Tibial artery (tissue), 4 donors: ENCODE results near the gene CHIC2.

Source experiments
- DNase-seq, 2 donors: peaks; one replicate each; pipeline ENCODE4 v3.0.0-alpha.2; 2019
- H3K27ac ChIP-seq, 2 donors: fragments of 200-600 bp; sonication (generic) in 1 of 2; 1 replicate in 1 of 2; 2 replicates in 1 of 2; pipeline ENCODE4 v1.5.1; 2018 to 2019; ENCODE audit warnings: mild to moderate bottlenecking in 1 of 2
- H3K27me3 ChIP-seq, 2 donors: fragments of 200-600 bp; sonication (generic) in 1 of 2; one replicate each; pipeline versions ENCODE4 v1.5.1 to v1.6.0; 2016 to 2019
- H3K36me3 ChIP-seq, 3 donors: fragments of 200-600 bp; sonication (generic) in 2 of 3; one replicate each; pipeline ENCODE4 v1.5.1; 2016 to 2019; ENCODE audit warnings: mild to moderate bottlenecking in 2 of 3
- H3K4me1 ChIP-seq, 4 donors: fragments of 200-600 bp; sonication (generic) in 2 of 4; 1 replicate in 3 of 4; 2 replicates in 1 of 4; pipeline ENCODE4 v1.5.1; 2016 to 2019
- H3K4me3 ChIP-seq, 2 donors: fragments of 200-600 bp; sonication (generic) in 1 of 2; 1 replicate in 1 of 2; 2 replicates in 1 of 2; pipeline ENCODE4 v1.5.1; 2018 to 2019; ENCODE audit warnings: mild to moderate bottlenecking in 2 of 2
- H3K9me3 ChIP-seq, 3 donors: fragments of 200-600 bp; sonication (generic) in 1 of 3; one replicate each; pipeline ENCODE4 v1.5.1; 2016 to 2019
- CTCF ChIP-seq, 2 experiments: fragments of 200-600 bp in 1 of 2; fragments of 450-650 bp in 1 of 2; IDR thresholded peaks; one replicate each; pipeline ENCODE4 v1.5.1; 2017 to 2019; ENCODE audit warnings: antibody characterized with exemption in 2 of 2, mild to moderate bottlenecking in 1 of 2, moderate library complexity in 1 of 2
- intact Hi-C: fragments of 100-400 bp; cut with DNase I; formaldehyde crosslinking; loops from one replicate; pipeline ENCODE4 v1.15.0; 2023; ENCODE audit warnings: low total_unique reads

Gene CHIC2

DNA sequence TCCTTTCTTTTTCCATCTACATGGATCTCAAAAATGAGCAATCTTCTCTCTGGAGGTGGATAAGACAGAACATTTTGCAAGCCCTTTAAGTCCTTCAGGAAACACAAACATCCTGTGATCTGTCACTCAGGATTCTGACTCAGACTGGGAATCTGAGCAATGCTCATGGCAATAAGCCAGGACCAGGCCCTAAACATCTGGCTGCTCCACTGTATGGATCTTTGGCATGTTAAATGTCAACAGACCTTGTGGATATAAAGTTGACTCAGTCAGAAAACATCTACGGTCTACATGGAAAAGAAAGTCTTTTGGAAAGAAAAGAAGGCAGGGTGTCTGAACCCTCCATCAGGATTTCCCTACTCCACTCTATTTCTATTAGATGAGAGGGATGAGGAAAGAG is 17.8 kb upstream of the CHIC2 start:
- peak overlapping the region; percentile 6 to 20 for H3K27ac ChIP-seq
- H3K27me3 ChIP-seq = no peaks in the 10 kb centered on the region
- no peak overlapping the region for H3K4me3 ChIP-seq
- DNase-seq = no peak
- no peaks in the 10 kb centered on the region for H3K36me3 ChIP-seq
- peaks cover 0 to 33% (median 8%) of the 10 kb centered on the region in 4 donors for H3K4me1 ChIP-seq
- intact Hi-C loops = no loop called here
- no peaks in the 10 kb centered on the region for H3K9me3 ChIP-seq
- no peak for TF ChIP-seq CTCF (IDR thresholded peaks at IDR 0.05)

DNA sequence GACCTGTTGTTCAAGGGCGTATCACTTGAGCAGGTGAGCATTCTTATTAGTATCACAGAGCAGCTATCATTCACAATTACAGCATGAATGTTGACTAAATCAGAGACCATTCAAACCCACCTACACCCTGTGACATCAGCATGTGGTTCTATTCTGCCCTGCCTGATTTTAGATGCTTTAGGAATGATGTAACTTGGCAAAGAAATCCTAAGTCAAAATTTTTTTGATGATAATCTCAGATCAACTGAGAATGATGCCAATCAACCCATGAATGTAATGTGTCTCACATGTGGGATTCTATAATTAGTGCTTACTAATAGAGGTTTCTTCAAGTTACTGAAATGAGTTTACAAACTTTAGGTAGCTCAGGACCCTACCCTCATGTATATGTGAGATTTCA is 13.4 kb upstream of the CHIC2 start:
- Histone ChIP-seq H3K27ac (no peak overlapping the region), H3K27me3 (no peaks in the 10 kb centered on the region), H3K9me3 (no peaks in the 10 kb centered on the region), H3K4me3 (no peak overlapping the region), H3K36me3 (no peaks in the 10 kb centered on the region), H3K4me1 (peaks cover 0 to 42% (median 11%) of the 10 kb centered on the region in 4 donors)
- intact Hi-C loops = no loop called here
- DNase-seq = no peak
- TF ChIP-seq CTCF (IDR thresholded peaks at IDR 0.05) = no peak

- no peak for DNase-seq
- H3K27ac ChIP-seq = no peak overlapping the region
- peaks cover 0 to 34% (median 5%) of the 10 kb centered on the region in 4 donors for H3K4me1 ChIP-seq
- no peak overlapping the region for H3K4me3 ChIP-seq
- intact Hi-C loops = no loop called here
- no peaks in the 10 kb centered on the region for H3K27me3 ChIP-seq
- TF ChIP-seq CTCF (IDR thresholded peaks at IDR 0.05) = no peak
- H3K36me3 ChIP-seq = no peaks in the 10 kb centered on the region
- no peaks in the 10 kb centered on the region for H3K9me3 ChIP-seq
Measured at GRCh38 chr4:54076673-54077072, 12.3 kb upstream of the CHIC2 start.

DNA sequence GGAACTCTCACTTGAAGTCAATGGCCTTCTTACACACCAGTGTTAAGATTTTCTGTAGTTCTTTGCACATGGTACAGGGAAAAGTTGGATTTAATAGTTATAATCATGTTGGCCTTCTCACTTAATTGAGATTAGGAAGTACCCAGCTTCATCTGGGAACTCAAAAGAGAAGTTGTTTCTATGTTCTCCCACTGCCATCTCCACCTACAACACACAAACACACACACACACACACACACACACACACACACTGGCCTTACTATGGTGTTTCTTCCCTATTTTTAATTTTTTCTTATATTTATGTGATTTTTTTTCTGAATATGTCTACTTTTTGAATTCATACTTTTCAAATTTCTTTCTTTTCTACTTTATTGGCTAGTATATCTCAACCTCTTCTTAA is 10.0 kb upstream of the CHIC2 start:
- TF ChIP-seq CTCF (IDR thresholded peaks at IDR 0.05) = no peak
- Histone ChIP-seq H3K36me3 (no peaks in the 10 kb centered on the region), H3K4me1 (peaks cover 0 to 29% (median 5%) of the 10 kb centered on the region in 4 donors), H3K4me3 (no peak overlapping the region), H3K9me3 (no peaks in the 10 kb centered on the region), H3K27me3 (no peaks in the 10 kb centered on the region), H3K27ac (no peak overlapping the region)
- intact Hi-C loops = no loop called here
- DNase-seq = no peak

- no peak for TF ChIP-seq CTCF (IDR thresholded peaks at IDR 0.05)
- no peaks in the 10 kb centered on the region for H3K9me3 ChIP-seq
- no peak overlapping the region for H3K4me3 ChIP-seq
- H3K4me1 ChIP-seq = peaks cover 0 to 19% (median 4%) of the 10 kb centered on the region in 4 donors
- intact Hi-C loops = no loop called here
- no peaks in the 10 kb centered on the region for H3K36me3 ChIP-seq
- no peaks in the 10 kb centered on the region for H3K27me3 ChIP-seq
- no peak for DNase-seq
- H3K27ac ChIP-seq = no peak overlapping the region
Measured at GRCh38 chr4:54073271-54073880, 9.0 kb upstream of the CHIC2 start.

- Histone ChIP-seq H3K4me1 (peaks cover 0 to 34% (median 24%) of the 10 kb centered on the region in 4 donors), H3K27me3 (no peaks in the 10 kb centered on the region), H3K9me3 (no peaks in the 10 kb centered on the region), H3K4me3 (no peak overlapping the region), H3K36me3 (no peaks in the 10 kb centered on the region), H3K27ac (peak overlapping the region; percentile 93 to 98)
- intact Hi-C loops = no loop called here
- peak in 1 of 2 donors; percentile 45 for DNase-seq
- TF ChIP-seq CTCF (IDR thresholded peaks at IDR 0.05) = no peak
Measured at GRCh38 chr4:54067166-54067565, 2.8 kb upstream of the CHIC2 start.
